Kidney epithelial cell (primary cell): Measurements from ENCODE around the gene NMB. TPM values are rescaled to one million over a fixed set of nuclear protein-coding genes. Genes with fewer than 3 reads are reported as not detected.

ENCODE experiments used
- DNase-seq: peaks from one replicate; pipeline ENCODE4 v3.0.0-alpha.2; 2010; ENCODE audit warnings: low read depth
- H3K27me3 ChIP-seq: 2 replicates; pipeline ENCODE4 v1.6.0; 2011; ENCODE audit warnings: low read length; ENCODE audit not compliant: control insufficient read depth, insufficient read depth
- H3K36me3 ChIP-seq: 2 replicates; pipeline ENCODE4 v1.5.1; 2011; ENCODE audit warnings: low read length; ENCODE audit not compliant: control insufficient read depth, insufficient read depth
- H3K4me3 ChIP-seq: 2 replicates; pipeline ENCODE4 v1.5.1; 2011; ENCODE audit warnings: low read depth, mild to moderate bottlenecking, control low read depth, low read length
- total RNA-seq: library from RNA; depleted of rRNA; stranded (reverse); fragments of >200 nt; gene quantifications from 2 replicates; pipeline ENCODE4 v1.2.3, GENCODE V29; 2015
- TF ChIP-seq, protein P1 (sequence below): IDR thresholded peaks from 2 replicates; pipeline ENCODE4 v1.5.1; 2011; ENCODE audit warnings: mild to moderate bottlenecking, moderate library complexity, low read length, control low read depth, inconsistent platforms; ENCODE audit not compliant: insufficient read depth, poor library complexity, severe bottlenecking

NMB gene
- total RNA-seq, 1 donor from 2014 or later: 6.3 TPM

- peak; percentile 68 for DNase-seq
- Histone ChIP-seq H3K4me3 (no peak overlapping the region), H3K36me3 (peaks cover 1% of the 10 kb centered on the region), H3K27me3 (no peaks in the 10 kb centered on the region)
- TF ChIP-seq, protein P1, sequence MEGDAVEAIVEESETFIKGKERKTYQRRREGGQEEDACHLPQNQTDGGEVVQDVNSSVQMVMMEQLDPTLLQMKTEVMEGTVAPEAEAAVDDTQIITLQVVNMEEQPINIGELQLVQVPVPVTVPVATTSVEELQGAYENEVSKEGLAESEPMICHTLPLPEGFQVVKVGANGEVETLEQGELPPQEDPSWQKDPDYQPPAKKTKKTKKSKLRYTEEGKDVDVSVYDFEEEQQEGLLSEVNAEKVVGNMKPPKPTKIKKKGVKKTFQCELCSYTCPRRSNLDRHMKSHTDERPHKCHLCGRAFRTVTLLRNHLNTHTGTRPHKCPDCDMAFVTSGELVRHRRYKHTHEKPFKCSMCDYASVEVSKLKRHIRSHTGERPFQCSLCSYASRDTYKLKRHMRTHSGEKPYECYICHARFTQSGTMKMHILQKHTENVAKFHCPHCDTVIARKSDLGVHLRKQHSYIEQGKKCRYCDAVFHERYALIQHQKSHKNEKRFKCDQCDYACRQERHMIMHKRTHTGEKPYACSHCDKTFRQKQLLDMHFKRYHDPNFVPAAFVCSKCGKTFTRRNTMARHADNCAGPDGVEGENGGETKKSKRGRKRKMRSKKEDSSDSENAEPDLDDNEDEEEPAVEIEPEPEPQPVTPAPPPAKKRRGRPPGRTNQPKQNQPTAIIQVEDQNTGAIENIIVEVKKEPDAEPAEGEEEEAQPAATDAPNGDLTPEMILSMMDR: no peak
Measured at GRCh38 chr15:84681831-84682230, 23.8 kb upstream of the NMB start.

GRCh38 chr15:84671211-84671610 lies 13.2 kb upstream of the NMB start:
- no peak for DNase-seq
- Histone ChIP-seq H3K4me3 (no peak overlapping the region), H3K36me3 (peaks cover 3% of the 10 kb centered on the region), H3K27me3 (no peaks in the 10 kb centered on the region)
- TF ChIP-seq, protein P1: no peak

- Histone ChIP-seq H3K27me3 (no peaks in the 10 kb centered on the region), H3K4me3 (no peak overlapping the region), H3K36me3 (peaks cover 3% of the 10 kb centered on the region)
- DNase-seq: no peak
- TF ChIP-seq, protein P1: no peak
Measured at GRCh38 chr15:84669726-84670125, 11.7 kb upstream of the NMB start.

DNA sequence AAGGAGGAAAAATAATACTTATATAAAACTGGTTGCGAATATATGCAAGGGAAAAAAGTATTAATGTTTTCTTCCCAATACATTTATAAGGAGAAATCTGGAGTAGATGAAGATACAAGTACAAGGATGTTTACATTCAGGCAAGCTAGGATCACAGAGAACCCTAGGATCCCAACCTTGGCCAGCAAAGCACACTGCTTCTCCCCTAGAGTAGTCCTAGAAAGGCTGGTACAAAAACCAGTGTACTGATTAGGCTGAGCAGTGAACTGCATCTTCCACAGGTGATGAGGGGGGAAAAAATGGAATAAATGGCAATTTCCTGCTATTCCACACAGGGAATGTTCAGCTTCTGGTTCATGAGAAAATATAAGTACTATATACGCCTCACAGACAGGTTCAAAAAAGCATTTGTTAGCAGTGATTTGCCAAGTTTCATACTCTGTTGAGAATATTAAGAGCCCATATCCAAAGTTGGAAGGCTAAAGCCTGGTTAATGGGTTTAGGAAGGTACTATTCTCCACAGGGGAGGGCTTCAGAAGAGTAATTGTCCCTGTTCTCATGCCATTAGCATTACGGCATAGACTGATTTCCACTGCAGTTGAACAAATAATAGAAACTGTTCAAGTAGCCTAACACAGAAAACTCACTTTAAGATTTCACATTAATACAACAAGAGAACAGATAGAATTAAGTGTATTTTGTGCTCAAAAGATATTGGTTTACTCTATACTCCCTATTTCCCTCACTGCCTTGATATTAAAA lies 10.4 kb upstream of the NMB start:
- no peak for DNase-seq
- TF ChIP-seq, protein P1: no peak
- H3K4me3 ChIP-seq: no peak overlapping the region
- H3K27me3 ChIP-seq: no peaks in the 10 kb centered on the region
- H3K36me3 ChIP-seq: peaks cover 3% of the 10 kb centered on the region

GRCh38 chr15:84666373-84666772 lies 8.4 kb upstream of the NMB start:
- Histone ChIP-seq H3K36me3 (peaks cover 3% of the 10 kb centered on the region), H3K4me3 (no peak overlapping the region), H3K27me3 (no peaks in the 10 kb centered on the region)
- TF ChIP-seq, protein P1: no peak
- no peak for DNase-seq

GRCh38 chr15:84661001-84661400 lies 3.0 kb upstream of the NMB start:
- Histone ChIP-seq H3K4me3 (no peak overlapping the region), H3K27me3 (no peaks in the 10 kb centered on the region), H3K36me3 (no peaks in the 10 kb centered on the region)
- DNase-seq: no peak
- TF ChIP-seq, protein P1: no peak
